T-helper 22 cell (primary cell): ENCODE results near the gene CBFA2T2.
"Not testable (repeated sequence)": the region's sequence is repeated elsewhere in the genome, so short reads cannot be mapped to it uniquely, and the experiment has no call there.

Source experiments
- DNase-seq: peaks from one replicate; pipeline ENCODE4 v3.0.0-alpha.2; 2020; ENCODE audit warnings: low read depth

CBFA2T2 gene

DNA sequence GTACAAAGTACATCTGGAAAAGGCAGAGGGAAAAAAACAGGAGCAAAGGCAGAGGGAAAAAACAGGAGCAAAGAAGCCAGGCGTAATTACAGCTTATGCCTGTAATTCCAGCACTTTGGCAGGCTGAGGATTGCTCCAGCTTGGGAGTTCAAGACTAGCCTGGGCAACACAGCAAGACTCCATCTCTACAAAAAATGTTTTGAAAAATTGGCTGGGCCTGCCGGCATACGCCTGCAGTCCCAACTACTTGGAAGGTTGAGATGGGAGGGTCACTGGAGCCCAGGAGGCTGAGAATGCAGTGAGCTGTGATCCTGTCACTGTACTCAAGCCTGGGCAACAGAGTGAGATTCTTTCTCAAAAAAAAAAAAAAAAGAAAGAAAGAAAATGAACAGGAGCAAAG, 19.0 kb upstream of the CBFA2T2 start:
- DNase-seq, result no peak

DNA sequence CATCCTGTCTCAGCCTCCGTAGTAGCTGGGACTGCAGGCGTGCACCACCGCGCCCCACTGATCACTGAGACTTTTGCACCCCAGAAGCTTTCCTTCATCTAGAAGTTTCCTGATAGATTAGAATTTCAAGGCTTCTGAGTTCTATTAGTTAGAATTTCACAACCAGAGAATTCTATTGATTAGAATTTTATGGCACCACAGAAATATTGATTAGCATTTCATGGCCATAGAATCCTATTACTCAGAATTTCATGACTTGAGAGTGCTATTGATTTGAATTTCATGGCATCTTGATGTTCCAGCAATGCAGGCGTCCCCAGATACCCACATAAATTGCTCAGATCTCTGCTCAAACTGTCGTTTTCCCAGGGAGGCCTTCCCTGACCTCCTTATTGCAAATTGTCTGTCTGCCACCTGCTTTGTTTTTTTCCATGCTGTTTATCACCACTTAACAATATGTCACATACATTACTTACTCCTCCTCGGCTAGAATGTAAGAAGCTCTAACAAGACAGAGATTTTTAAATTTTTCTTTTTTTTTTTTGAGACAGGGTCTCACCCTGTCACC, 16.9 kb upstream of the CBFA2T2 start:
- DNase-seq, result no peak

DNA sequence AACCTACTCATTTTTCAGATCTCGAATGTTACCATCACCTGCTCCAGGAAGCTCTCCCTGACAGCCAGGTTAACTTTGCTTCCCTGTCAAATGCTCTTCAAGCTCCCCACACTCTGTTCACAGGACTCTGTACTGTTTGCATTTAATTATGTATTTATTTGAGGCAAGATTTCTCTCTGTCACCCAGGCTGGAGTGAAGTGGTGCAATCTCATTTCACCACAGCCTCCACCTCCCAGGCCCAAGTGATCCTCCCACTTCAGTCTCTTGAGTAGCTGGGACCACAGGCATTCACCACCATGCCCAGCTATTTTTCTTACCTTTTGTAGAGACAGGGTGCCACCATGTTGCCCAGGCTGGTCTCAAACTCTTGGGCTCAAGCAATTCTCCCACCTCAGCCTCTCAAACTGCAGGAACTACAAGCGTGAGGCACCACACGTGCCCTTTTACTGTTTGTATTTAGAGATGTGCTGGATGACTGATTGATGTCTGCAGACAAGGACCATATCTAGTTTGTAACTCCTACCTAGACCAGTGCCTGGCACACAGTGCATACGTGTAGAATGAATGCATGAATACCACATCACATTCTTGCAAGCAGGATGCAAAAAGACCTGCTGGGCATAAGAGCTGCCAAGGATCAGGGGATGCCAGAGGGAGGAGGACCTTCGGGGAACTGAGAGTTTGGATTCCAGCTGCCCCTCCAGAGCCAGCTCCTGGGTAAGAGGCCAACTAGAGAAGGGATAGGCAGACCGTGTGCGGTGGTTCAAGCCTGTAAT, 15.6 kb upstream of the CBFA2T2 start:
- no peak for DNase-seq

GRCh38 chr20:33474963-33475362, 14.9 kb upstream of the CBFA2T2 start:
- no peak for DNase-seq

- no peak for DNase-seq
These were observed 14.3 kb upstream of the CBFA2T2 start for GRCh38 chr20:33475381-33476152.

DNA sequence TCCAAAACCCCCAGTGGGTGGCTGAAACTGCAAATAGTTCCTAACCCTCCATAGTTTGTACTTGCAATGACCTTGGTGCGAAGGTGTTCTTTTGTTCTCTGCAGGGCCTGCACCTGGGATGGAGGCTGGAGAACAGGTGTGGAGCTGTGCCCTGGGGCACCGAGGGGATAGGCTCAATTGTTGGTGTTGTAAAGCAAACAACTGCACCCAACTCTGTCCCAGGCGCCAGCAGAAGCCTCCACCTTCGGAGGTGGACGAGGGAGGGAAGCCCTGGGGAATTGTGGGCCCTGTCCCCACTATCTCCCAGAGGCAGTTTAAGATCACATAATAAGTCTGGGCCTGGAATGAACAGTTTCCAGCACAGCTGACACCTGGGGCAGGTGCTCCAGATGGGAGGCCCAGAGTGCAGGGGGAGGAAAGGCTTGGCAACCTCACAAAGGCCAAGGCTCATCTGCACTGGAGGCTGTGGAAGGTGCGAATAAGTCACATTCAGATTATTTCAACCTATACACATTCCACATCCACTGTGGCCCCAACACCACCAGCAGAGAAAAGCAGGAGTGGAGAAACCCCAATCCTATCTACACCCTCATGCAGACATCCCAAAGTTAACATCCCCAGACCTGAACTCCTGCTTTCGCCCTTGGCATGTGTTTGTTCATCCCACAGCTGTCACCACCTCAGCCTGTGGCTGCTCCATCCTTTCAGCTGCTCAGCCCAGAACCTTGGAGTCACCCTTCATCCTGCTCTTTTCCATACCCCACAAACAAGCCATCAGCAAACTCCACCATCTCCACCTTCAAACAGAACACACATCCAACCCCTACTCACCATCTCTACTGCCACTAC, 12.3 kb upstream of the CBFA2T2 start:
- no peak for DNase-seq

- DNase-seq, result no peak
These were observed 9.8 kb upstream of the CBFA2T2 start for GRCh38 chr20:33480048-33480447.

DNA sequence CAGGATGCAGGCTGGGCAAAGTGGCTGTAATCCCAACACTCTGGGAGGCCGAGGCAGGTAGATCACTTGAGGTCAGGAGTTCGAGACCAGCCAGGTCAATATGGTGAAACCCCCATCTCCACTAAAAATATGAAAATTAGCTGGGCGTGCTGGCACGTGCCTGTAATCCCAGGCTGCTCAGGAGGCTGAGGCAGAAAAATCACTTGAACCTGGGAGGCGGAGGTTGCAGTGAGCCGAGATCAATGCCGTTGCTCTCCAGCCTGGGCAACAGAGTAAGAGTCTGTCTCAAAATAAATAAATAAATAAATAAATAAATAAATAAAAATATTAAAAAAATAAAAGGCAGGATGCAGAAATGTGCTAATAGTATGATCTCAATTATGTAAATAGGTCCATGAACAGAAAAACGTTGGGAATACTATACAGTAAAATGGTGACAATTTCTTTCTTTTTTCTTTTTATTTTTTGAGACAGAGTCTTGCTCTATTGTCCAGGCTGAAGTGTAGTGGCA, 8.4 kb upstream of the CBFA2T2 start:
- DNase-seq, result no peak

DNA sequence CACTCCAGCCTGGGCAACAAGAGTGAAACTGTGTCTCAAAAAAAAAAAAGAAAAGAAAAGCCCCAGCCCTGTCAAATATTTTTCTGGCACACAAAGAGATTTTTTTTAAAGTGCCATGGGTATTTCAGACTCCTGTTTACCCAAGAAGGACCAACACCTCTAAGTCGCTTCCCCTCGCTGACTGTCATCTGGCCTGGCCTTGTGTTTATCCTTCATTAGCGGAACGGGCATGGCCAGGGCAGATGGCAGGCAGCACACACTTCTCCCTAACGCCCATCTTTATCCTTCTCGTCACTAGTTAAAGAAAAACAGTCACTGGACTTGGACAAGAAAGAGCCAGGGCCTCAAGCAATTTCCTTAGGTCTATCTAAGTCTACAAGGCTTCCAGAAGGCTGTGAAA, 7.3 kb upstream of the CBFA2T2 start:
- DNase-seq, result no peak

DNA sequence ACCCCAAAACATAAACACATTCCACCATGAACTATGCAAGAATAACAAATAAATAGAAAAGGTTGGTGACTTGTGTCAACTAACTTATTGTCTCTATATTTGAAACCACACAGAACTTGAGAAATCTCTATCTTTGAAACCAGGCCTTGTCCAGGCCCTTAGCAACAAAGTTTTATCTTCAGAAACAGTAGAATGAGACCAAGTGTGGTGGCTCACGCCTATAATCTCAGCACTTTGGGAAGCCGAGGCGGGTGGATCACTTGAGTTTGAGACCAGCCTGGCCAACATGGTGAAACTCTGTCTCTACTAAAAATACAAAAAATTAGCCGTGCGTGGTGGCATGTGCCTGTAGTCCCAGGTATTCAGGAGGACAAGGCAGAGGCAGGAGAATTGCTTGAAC, 6.7 kb upstream of the CBFA2T2 start:
- not testable (repeated sequence) for DNase-seq

DNA sequence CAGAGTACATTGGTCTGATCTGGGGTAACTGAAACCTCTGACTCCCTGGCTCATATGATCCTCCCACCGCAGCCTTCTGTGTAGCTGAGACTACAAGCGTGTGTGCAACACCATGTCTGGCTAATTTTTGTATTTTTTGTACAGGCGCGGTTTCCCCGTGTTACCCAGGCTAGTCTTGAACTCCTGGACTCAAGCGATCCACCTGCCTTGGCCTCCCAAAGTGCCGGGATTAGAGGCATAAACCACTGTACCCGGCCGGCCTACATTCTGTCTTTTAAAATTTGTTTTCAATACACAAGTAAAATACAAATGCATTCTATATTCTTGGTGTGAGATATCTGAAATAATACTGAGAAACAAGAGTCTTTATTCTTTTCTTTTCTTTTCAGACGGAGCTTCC, 1.7 kb upstream of the CBFA2T2 start:
- DNase-seq, result no peak

- DNase-seq, result not testable (repeated sequence)
These were observed 1.0 kb upstream of the CBFA2T2 start for GRCh38 chr20:33488661-33489494.

DNA sequence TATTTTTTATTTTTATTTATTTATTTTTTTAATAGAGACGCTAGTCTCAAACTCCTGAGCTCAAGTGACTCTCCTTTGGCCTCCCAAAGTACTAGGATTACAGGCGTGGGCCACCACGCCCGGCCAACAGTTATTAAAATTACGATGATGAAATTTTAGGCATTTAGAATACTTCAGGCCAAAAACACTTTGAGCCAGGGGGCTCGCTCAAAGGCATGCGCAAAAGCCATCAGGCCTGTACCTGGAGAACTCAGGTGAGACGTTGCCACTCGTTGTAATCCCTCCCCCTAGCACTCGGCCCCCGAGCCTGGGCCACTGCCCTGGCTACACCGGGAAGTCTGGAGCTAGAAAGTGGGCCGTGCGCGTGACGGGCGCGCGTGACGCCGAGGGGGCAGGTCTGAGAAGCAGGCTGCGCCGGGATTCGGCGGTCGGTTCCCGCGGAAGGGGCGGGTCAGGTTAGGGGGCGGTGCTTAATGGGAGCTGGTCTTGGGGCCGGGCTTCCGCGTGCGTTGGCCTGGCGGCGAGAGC, 337 bp upstream of the CBFA2T2 start:
- DNase-seq, result peak; percentile 97

DNA sequence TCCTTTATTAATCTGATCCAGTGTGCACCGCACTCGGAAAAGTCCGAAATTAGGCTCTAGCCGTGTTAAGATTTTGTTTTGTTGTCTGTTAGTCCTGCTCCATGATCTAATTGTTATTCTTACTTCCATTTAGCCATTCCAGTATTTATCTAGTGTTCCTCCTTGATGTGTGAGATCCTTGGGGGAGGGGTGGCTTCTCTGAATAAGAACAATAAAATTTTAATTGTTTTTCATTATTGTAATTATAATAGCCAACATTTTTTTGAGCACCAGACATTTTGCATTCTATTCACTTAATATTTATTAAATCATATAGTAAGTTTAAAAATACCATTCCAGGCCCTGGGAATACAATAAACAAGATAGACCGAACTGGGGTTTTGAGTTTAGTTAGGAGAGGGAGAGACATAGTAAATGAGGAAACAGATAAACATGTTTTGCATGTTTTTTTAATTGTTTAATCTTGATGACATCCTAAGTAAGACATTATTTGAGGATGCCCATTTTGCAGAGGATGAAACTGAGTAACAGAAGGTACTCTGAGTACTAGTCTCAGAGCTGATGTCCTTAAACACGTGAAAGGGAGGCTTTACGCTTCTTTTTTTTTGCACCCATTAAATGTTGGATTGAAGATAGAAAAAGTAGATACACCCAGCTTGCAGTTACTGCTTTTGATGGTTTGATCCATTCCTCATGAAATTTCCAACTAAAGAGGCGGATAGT, 1.2 kb downstream of the CBFA2T2 start:
- no peak for DNase-seq

DNA sequence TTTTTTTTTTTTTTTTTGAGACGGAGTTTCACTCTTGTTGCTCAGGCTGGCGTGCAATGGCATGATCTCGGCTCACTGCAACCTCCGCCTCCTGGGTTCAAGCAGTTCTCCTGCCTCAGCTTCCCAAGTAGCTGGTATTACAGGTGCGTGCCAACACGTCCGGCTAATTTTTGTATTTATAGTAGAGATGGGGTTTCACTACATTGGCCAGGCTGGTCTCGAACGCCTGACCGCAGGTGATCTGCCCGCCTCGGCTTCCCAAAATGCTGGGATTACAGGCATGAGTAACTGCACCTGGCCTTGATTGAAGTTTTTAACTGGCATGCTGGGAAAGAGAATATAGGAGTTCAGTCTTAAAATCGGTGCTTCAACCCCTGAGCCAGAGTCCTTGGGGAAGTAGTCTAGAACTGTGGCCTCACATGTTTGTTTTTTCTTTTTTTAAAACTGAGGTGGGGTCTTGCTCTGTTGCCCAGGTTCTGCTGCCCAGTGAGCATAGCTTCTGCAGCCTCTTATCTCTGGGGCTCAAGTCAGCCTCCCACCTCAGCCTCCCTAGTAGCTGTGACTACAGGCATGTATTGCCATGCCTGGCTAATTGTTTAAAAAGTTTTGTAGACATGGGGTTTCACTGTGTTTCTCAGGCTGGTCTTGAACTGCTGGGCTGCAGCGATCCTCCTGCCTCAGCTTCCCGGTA, 3.3 kb downstream of the CBFA2T2 start:
- DNase-seq, result no peak

- DNase-seq, result not testable (repeated sequence)
These were observed 6.9 kb downstream of the CBFA2T2 start for GRCh38 chr20:33496776-33497175.

DNA sequence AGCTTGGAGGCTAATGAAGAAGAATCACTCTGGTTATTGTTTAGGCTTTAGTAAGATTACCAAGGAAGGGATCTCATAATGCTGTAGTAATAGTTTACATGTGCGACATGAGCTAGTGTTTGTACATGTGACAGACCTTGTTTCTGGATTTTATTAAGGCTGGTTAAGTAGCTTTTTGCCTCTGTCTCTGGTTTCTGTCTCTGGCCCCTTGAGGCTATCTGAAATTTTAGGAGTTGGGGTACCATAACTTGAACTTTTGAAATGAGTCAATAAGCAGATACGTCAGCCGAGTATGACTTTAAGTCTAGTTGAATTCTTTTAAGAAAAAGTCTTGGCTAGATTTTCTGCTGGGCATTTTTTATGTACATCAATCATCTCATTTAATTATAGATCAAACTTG, 9.5 kb downstream of the CBFA2T2 start:
- DNase-seq, result no peak

- DNase-seq, result no peak
These were observed 11.1 kb downstream of the CBFA2T2 start for GRCh38 chr20:33501000-33501399.

- DNase-seq, result no peak
These were observed 13.7 kb downstream of the CBFA2T2 start for GRCh38 chr20:33503564-33503963.

DNA sequence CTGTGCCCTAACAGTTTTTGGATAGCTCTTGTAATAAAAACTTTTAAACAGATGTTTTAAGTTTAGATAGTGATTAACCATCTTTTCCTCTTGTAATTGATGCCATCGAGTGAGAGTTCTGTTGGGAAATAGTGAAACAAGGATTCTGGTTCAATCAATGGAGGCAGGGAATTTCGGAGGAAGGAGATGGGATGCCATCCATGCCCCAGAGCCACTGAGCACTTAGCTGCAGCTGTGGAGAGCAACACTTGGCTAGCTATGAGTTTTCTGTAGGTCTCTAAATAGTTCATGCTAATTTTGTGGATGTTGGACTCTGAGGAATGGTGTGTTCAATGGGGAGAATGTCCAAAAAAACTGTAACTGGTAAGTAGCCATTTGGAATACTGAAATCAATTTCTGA, 16.7 kb downstream of the CBFA2T2 start:
- no peak for DNase-seq
